ENCODE results near the gene COL11A2. TPM values are rescaled to one million over a fixed set of nuclear protein-coding genes. Genes with fewer than 3 reads are reported as not detected.

COL11A2 gene
- total RNA-seq, 2 donors from 2014 or later = 0.78 to 2.3 TPM

DNA sequence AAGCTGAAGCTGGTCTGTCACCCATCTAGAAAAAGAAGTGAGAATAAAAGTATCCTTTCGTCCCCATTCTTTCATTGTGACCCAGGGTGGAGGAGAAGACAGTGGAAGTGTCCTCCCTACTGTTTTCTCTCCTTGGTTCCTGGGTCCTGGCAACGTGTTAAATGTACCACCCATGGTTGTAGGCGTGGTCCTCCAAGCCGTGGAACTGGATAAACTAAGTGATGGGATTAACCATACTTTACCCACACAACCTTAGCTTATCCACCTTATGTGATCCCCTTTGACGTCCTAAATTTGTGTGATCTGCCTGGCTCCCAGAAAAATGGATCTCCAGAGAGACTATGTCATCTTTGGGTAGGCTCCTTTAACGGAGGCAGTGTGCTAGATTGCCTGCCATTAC, 69.1 kb downstream of the COL11A2 start:
- no peaks in the 10 kb centered on the region for H3K4me1 ChIP-seq
- H3K4me3 ChIP-seq = no peak overlapping the region
- TF ChIP-seq, protein P1, sequence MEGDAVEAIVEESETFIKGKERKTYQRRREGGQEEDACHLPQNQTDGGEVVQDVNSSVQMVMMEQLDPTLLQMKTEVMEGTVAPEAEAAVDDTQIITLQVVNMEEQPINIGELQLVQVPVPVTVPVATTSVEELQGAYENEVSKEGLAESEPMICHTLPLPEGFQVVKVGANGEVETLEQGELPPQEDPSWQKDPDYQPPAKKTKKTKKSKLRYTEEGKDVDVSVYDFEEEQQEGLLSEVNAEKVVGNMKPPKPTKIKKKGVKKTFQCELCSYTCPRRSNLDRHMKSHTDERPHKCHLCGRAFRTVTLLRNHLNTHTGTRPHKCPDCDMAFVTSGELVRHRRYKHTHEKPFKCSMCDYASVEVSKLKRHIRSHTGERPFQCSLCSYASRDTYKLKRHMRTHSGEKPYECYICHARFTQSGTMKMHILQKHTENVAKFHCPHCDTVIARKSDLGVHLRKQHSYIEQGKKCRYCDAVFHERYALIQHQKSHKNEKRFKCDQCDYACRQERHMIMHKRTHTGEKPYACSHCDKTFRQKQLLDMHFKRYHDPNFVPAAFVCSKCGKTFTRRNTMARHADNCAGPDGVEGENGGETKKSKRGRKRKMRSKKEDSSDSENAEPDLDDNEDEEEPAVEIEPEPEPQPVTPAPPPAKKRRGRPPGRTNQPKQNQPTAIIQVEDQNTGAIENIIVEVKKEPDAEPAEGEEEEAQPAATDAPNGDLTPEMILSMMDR (IDR thresholded peaks at IDR 0.05) = no peak
- TF ChIP-seq POLR2A (IDR thresholded peaks at IDR 0.05) = no peak
- 64 to 72% methylated on average over 6 of the region's 6 CpGs for WGBS, 2 donors
- intact Hi-C loops (cut with DNase I) = no loop called here
- H3K27me3 ChIP-seq = no peaks in the 10 kb centered on the region
- H3K36me3 ChIP-seq (replicated peaks in 1 of 2; ENCODE audit: insufficient read depth in 1 of 2, low read depth in 2 of 2) = no peaks in the 10 kb centered on the region
- no peak overlapping the region for H3K27ac ChIP-seq
- DNase-seq (no peak), ATAC-seq (no peak)
- H3K9me3 ChIP-seq = no peaks in the 10 kb centered on the region

GRCh38 chr6:33120001-33120400, 72.3 kb downstream of the COL11A2 start:
- H3K4me1 ChIP-seq = peaks cover 4% of the 10 kb centered on the region
- ATAC-seq = no peak
- intact Hi-C loops (cut with DNase I) = no loop called here

GRCh38 chr6:33118525-33119123, 73.6 kb downstream of the COL11A2 start:
- H3K4me3 ChIP-seq = no peak overlapping the region
- H3K27ac ChIP-seq = no peak overlapping the region
- H3K36me3 ChIP-seq (replicated peaks in 1 of 2; ENCODE audit: insufficient read depth in 1 of 2, low read depth in 2 of 2) = no peaks in the 10 kb centered on the region
- ATAC-seq = peak; percentile 47
- 0 to 1% methylated on average over 3 of the region's 3 CpGs for WGBS, 2 donors
- peak in 1 of 4 donors; percentile 34 for DNase-seq
- intact Hi-C loops (cut with DNase I) = loop anchor here (10.0 kb wide), 1 partner anchor 126 kb away; no protein-coding TSS in a partner anchor
- peaks cover 4% of the 10 kb centered on the region for H3K4me1 ChIP-seq
- no peaks in the 10 kb centered on the region for H3K9me3 ChIP-seq
- peaks cover 0 to 12% of the 10 kb centered on the region in 2 donors for H3K27me3 ChIP-seq
- no peak for TF ChIP-seq POLR2A (IDR thresholded peaks at IDR 0.05)
- TF ChIP-seq, protein P1 (IDR thresholded peaks at IDR 0.05) = peak; percentile 64 to 91 (median 82)

More at GRCh38 chr6:33120001-33120400, 72.3 kb downstream of the COL11A2 start:
- WGBS, 2 donors = 47 to 55% methylated on average over 3 of the region's 3 CpGs
- H3K27me3 ChIP-seq = peaks cover 0 to 12% of the 10 kb centered on the region in 2 donors
- DNase-seq = no peak
- no peaks in the 10 kb centered on the region for H3K36me3 ChIP-seq (replicated peaks in 1 of 2; ENCODE audit: insufficient read depth in 1 of 2, low read depth in 2 of 2)
- H3K4me3 ChIP-seq = no peak overlapping the region
- no peaks in the 10 kb centered on the region for H3K9me3 ChIP-seq
- no peak for TF ChIP-seq POLR2A (IDR thresholded peaks at IDR 0.05)
- TF ChIP-seq, protein P1 (IDR thresholded peaks at IDR 0.05) = no peak
- no peak overlapping the region for H3K27ac ChIP-seq

GRCh38 chr6:33117811-33118277, 74.4 kb downstream of the COL11A2 start:
- H3K4me3 ChIP-seq = no peak overlapping the region
- DNase-seq (no peak), ATAC-seq (no peak)
- 17 to 20% methylated on average over 9 of the region's 9 CpGs for WGBS, 2 donors
- H3K27me3 ChIP-seq = peaks cover 0 to 12% of the 10 kb centered on the region in 2 donors
- no peak for TF ChIP-seq POLR2A (IDR thresholded peaks at IDR 0.05)
- TF ChIP-seq, protein P1 (IDR thresholded peaks at IDR 0.05) = no peak
- H3K9me3 ChIP-seq = no peaks in the 10 kb centered on the region
- intact Hi-C loops (cut with DNase I) = loop anchor here (10.0 kb wide), 1 partner anchor 127 kb away; no protein-coding TSS in a partner anchor
- peaks cover 4% of the 10 kb centered on the region for H3K4me1 ChIP-seq
- H3K27ac ChIP-seq = no peak overlapping the region
- H3K36me3 ChIP-seq (replicated peaks in 1 of 2; ENCODE audit: insufficient read depth in 1 of 2, low read depth in 2 of 2) = no peaks in the 10 kb centered on the region
